Activated CD8-positive, alpha-beta memory T cell treated with anti-CD3 and anti-CD28 coated beads, Interleukin-2, amount 50 U/mL, for 4 hours (primary cell): Measurements from ENCODE around the gene HGF.
"Not testable (repeated sequence)": the region's sequence is repeated elsewhere in the genome, so short reads cannot be mapped to it uniquely, and the experiment has no call there.

Experiments
- DNase-seq: peaks from one replicate; pipeline ENCODE4 v3.0.0-alpha.2; 2020

The HGF gene

GRCh38 chr7:81775560-81775959 is 5.7 kb upstream of the HGF start:
- DNase-seq, result no peak

GRCh38 chr7:81774551-81774950 is 4.7 kb upstream of the HGF start:
- no peak for DNase-seq

- no peak for DNase-seq
Observed at GRCh38 chr7:81770728-81771223, 929 bp upstream of the HGF start.

- no peak for DNase-seq
Observed at GRCh38 chr7:81768951-81769778, 682 bp downstream of the HGF start.

- no peak for DNase-seq
Observed at GRCh38 chr7:81767926-81768325, 1.9 kb downstream of the HGF start.

- DNase-seq, result no peak
Observed at GRCh38 chr7:81761821-81762220, 8.0 kb downstream of the HGF start.

GRCh38 chr7:81761031-81761430 is 8.8 kb downstream of the HGF start:
- DNase-seq, result no peak

GRCh38 chr7:81754918-81755696 is 14.7 kb downstream of the HGF start:
- no peak for DNase-seq

GRCh38 chr7:81753392-81753791 is 16.5 kb downstream of the HGF start:
- no peak for DNase-seq

- no peak for DNase-seq
Observed at GRCh38 chr7:81752318-81752714, 17.5 kb downstream of the HGF start.

GRCh38 chr7:81751619-81752317 is 18.1 kb downstream of the HGF start:
- no peak for DNase-seq

- no peak for DNase-seq
Observed at GRCh38 chr7:81745637-81746036, 24.2 kb downstream of the HGF start.

GRCh38 chr7:81744389-81744788 is 25.5 kb downstream of the HGF start:
- DNase-seq, result no peak

GRCh38 chr7:81743665-81744064 is 26.2 kb downstream of the HGF start:
- no peak for DNase-seq

- DNase-seq, result no peak
Observed at GRCh38 chr7:81743201-81743600, 26.6 kb downstream of the HGF start.

- no peak for DNase-seq
Observed at GRCh38 chr7:81740403-81740802, 29.4 kb downstream of the HGF start.

GRCh38 chr7:81736091-81736490 is 33.8 kb downstream of the HGF start:
- no peak for DNase-seq

- DNase-seq, result no peak
Observed at GRCh38 chr7:81725812-81726127, 44.1 kb downstream of the HGF start.

- no peak for DNase-seq
Observed at GRCh38 chr7:81725003-81725811, 44.6 kb downstream of the HGF start.

- not testable (repeated sequence) for DNase-seq
Observed at GRCh38 chr7:81722250-81722649, 47.6 kb downstream of the HGF start.

- DNase-seq, result no peak
Observed at GRCh38 chr7:81721437-81721836, 48.4 kb downstream of the HGF start.

- no peak for DNase-seq
Observed at GRCh38 chr7:81719865-81720264, 50.0 kb downstream of the HGF start.
